Fibroblast of peridontal ligament (primary cell): ENCODE results near the gene VAC14.
A peak's percentile ranks its signal among the peaks of the same experiment; 100 is the strongest.

Experiments used
- DNase-seq: peaks from one replicate; pipeline ENCODE4 v3.0.0-alpha.2; 2010; ENCODE audit errors: extremely low read depth

VAC14 gene

GRCh38 chr16:70692873-70693671, 107.9 kb downstream of the VAC14 start:
- no peak for DNase-seq

- no peak for DNase-seq
Observed at GRCh38 chr16:70692130-70692872, 108.7 kb downstream of the VAC14 start.

- peak; percentile 100 for DNase-seq
Observed at GRCh38 chr16:70691223-70692129, 109.5 kb downstream of the VAC14 start.

- DNase-seq = no peak
Observed at GRCh38 chr16:70689970-70690891, 110.7 kb downstream of the VAC14 start.

GRCh38 chr16:70689035-70689969, 111.7 kb downstream of the VAC14 start:
- DNase-seq = no peak

- peak; percentile 73 for DNase-seq
Observed at GRCh38 chr16:70688246-70688742, 112.7 kb downstream of the VAC14 start.

- no peak for DNase-seq
Observed at GRCh38 chr16:70687671-70688245, 113.2 kb downstream of the VAC14 start.

GRCh38 chr16:70687102-70687511, 113.9 kb downstream of the VAC14 start:
- DNase-seq = no peak

- DNase-seq = no peak
Observed at GRCh38 chr16:70686376-70687101, 114.4 kb downstream of the VAC14 start.

- peak; percentile 81 for DNase-seq
Observed at GRCh38 chr16:70685938-70686375, 115.0 kb downstream of the VAC14 start, which contains the start of gene MTSS2. MTSS2 (minus strand) TSS chr16:70686053; CDS start chr16:70685791, 262 bp downstream.

- no peak for DNase-seq
Observed at GRCh38 chr16:70685061-70685937, 115.7 kb downstream of the VAC14 start.

- no peak for DNase-seq
Observed at GRCh38 chr16:70684146-70685060, 116.6 kb downstream of the VAC14 start.

- DNase-seq = no peak
Observed at GRCh38 chr16:70683146-70683944, 117.6 kb downstream of the VAC14 start.

GRCh38 chr16:70682239-70683145, 118.5 kb downstream of the VAC14 start:
- DNase-seq = no peak
